ENCODE measurements around the gene RAD1. TPM values are rescaled to one million over a fixed set of nuclear protein-coding genes. Genes with fewer than 3 reads are reported as not detected.

The RAD1 gene
- polyA plus RNA-seq, 3 donors: 8.5 to 9.6 (median 9.4) TPM

DNA sequence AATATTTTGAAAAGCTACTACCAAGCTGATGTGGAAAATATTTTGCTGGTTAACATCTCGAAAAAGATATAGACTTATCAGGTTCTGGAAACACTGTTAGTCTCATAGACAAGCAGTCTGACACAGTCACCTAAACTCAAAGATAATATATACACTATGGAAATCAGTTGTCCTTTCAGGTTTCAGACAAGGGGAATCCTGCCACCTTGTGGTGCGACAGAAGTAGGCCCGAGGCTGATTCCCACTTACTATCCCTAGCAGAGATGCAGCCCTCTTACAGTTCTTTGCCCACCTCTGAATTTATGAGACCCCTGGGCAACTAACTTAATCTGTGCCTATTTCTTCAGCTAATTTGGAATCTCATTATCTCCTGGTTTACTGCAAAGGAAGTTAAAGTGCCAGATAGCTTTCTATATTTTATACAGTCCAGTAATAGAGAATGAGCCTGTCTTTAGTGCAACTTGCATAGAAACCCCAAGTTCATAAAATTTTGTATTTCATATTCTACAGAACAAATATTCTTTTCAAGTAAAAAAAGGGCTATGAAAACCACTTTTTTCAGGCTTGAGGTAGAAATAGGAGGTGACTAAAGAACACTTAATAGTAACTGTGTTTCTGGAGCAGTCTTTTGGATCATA, 16.9 kb downstream of the RAD1 start:
- no CpG with 5 or more reads among the region's 3 CpGs for WGBS (ENCODE audit: insufficient coverage)
- TF ChIP-seq, protein P1, sequence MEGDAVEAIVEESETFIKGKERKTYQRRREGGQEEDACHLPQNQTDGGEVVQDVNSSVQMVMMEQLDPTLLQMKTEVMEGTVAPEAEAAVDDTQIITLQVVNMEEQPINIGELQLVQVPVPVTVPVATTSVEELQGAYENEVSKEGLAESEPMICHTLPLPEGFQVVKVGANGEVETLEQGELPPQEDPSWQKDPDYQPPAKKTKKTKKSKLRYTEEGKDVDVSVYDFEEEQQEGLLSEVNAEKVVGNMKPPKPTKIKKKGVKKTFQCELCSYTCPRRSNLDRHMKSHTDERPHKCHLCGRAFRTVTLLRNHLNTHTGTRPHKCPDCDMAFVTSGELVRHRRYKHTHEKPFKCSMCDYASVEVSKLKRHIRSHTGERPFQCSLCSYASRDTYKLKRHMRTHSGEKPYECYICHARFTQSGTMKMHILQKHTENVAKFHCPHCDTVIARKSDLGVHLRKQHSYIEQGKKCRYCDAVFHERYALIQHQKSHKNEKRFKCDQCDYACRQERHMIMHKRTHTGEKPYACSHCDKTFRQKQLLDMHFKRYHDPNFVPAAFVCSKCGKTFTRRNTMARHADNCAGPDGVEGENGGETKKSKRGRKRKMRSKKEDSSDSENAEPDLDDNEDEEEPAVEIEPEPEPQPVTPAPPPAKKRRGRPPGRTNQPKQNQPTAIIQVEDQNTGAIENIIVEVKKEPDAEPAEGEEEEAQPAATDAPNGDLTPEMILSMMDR (IDR thresholded peaks at IDR 0.05): peak; percentile 75
- no peaks in the 10 kb centered on the region for H3K36me3 ChIP-seq (replicated peaks in 1 of 2; ENCODE audit: control insufficient read depth in 1 of 2, insufficient read depth in 2 of 2, low read length in 2 of 2)
- DNase-seq: peak; percentile 15 to 41 (median 39)
- H3K27ac Mint-ChIP-seq: no peak overlapping the region
- no peak overlapping the region for H3K9ac ChIP-seq (ENCODE audit: insufficient read depth, low read length, poor library complexity, severe bottlenecking)
- H3K4me2 ChIP-seq (replicated peaks; ENCODE audit: extremely low read depth, low read length, poor library complexity, severe bottlenecking): no peak overlapping the region
- no peaks in the 10 kb centered on the region for H3K4me1 ChIP-seq (ENCODE audit: control insufficient read depth in 1 of 2, insufficient read depth in 2 of 2, low read length in 2 of 2)
- H3K4me3 ChIP-seq (replicated peaks in 1 of 3; ENCODE audit: low read depth in 2 of 3, low read length in 3 of 3): no peak overlapping the region
- no peaks in the 10 kb centered on the region for H3K9me3 Mint-ChIP-seq
- no peaks in the 10 kb centered on the region for H4K20me1 ChIP-seq (ENCODE audit: insufficient read depth, low read length)
- peaks cover 3% of the 10 kb centered on the region for H3K4me1 Mint-ChIP-seq
- H2AFZ ChIP-seq (ENCODE audit: insufficient read depth, low read depth, low read length, poor library complexity, severe bottlenecking): no peak overlapping the region
- intact Hi-C loops (cut with micrococcal nuclease): loop anchor here (5.0 kb wide), 1 partner anchor 411 kb away; no protein-coding TSS in a partner anchor
- H3K36me3 Mint-ChIP-seq: peaks cover 8 to 9% of the 10 kb centered on the region in 2 donors
- H3K27me3 Mint-ChIP-seq (ENCODE audit: low read depth in 3 of 3): no peaks in the 10 kb centered on the region
- no peaks in the 10 kb centered on the region for H3K27me3 ChIP-seq (ENCODE audit: control insufficient read depth in 2 of 2, insufficient read depth in 2 of 2, low read length in 2 of 2)
- no peaks in the 10 kb centered on the region for H3K9me3 ChIP-seq (replicated peaks in 1 of 2; ENCODE audit: control insufficient read depth in 1 of 2, insufficient read depth in 1 of 2, low read length in 2 of 2)
- no peak overlapping the region for H3K4me3 Mint-ChIP-seq
- H3K79me2 ChIP-seq (ENCODE audit: insufficient read depth, low read length): no peaks in the 10 kb centered on the region
- H3K27ac ChIP-seq (ENCODE audit: low read depth in 1 of 2, low read length in 2 of 2): no peak overlapping the region

DNA sequence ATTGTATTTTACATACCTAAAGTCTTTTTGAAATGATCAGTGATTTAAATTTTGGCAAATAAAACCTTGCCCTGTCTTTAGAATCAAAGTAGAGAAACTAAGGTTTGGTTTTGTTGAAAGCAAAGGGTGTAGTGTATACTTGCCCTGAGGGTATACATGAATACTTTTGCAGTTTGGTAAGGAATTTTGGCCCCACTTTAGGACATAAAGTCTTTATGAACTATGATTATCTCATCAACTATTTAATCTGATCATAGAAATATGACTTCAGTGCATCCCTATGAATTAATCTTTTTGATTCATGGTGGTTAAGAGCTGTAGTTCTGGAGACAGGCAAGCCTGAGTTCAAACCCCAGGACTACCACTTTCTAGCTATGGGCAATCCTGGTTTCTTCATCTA, 17.7 kb downstream of the RAD1 start:
- TF ChIP-seq, protein P1 (IDR thresholded peaks at IDR 0.05): no peak
- no peak overlapping the region for H3K4me2 ChIP-seq (replicated peaks; ENCODE audit: extremely low read depth, low read length, poor library complexity, severe bottlenecking)
- H2AFZ ChIP-seq (ENCODE audit: insufficient read depth, low read depth, low read length, poor library complexity, severe bottlenecking): no peak overlapping the region
- intact Hi-C loops (cut with micrococcal nuclease): loop anchor here (5.0 kb wide), 1 partner anchor 410 kb away; no protein-coding TSS in a partner anchor
- H3K27me3 ChIP-seq (ENCODE audit: control insufficient read depth in 2 of 2, insufficient read depth in 2 of 2, low read length in 2 of 2): no peaks in the 10 kb centered on the region
- H3K79me2 ChIP-seq (ENCODE audit: insufficient read depth, low read length): no peaks in the 10 kb centered on the region
- no peaks in the 10 kb centered on the region for H3K4me1 ChIP-seq (ENCODE audit: control insufficient read depth in 1 of 2, insufficient read depth in 2 of 2, low read length in 2 of 2)
- no peaks in the 10 kb centered on the region for H3K9me3 ChIP-seq (replicated peaks in 1 of 2; ENCODE audit: control insufficient read depth in 1 of 2, insufficient read depth in 1 of 2, low read length in 2 of 2)
- no peak overlapping the region for H3K9ac ChIP-seq (ENCODE audit: insufficient read depth, low read length, poor library complexity, severe bottlenecking)
- no peak for DNase-seq
- peaks cover 3% of the 10 kb centered on the region for H3K4me1 Mint-ChIP-seq
- H3K36me3 Mint-ChIP-seq: peaks cover 4 to 8% of the 10 kb centered on the region in 2 donors
- no peak overlapping the region for H3K4me3 ChIP-seq (replicated peaks in 1 of 3; ENCODE audit: low read depth in 2 of 3, low read length in 3 of 3)
- H4K20me1 ChIP-seq (ENCODE audit: insufficient read depth, low read length): no peaks in the 10 kb centered on the region
- no peaks in the 10 kb centered on the region for H3K9me3 Mint-ChIP-seq
- no peak overlapping the region for H3K27ac Mint-ChIP-seq
- H3K27me3 Mint-ChIP-seq (ENCODE audit: low read depth in 3 of 3): no peaks in the 10 kb centered on the region
- H3K36me3 ChIP-seq (replicated peaks in 1 of 2; ENCODE audit: control insufficient read depth in 1 of 2, insufficient read depth in 2 of 2, low read length in 2 of 2): no peaks in the 10 kb centered on the region
- H3K4me3 Mint-ChIP-seq: no peak overlapping the region
- no peak overlapping the region for H3K27ac ChIP-seq (ENCODE audit: low read depth in 1 of 2, low read length in 2 of 2)
